Panc1 (cell line): Measurements from ENCODE around the gene TMOD1. TPM values are rescaled to one million over a fixed set of nuclear protein-coding genes. Genes with fewer than 3 reads are reported as not detected.

Experiments
- ATAC-seq: fragments of 200-7000 bp; cut with Tn5 transposase; 2 replicates; pipeline ENCODE4 v1.9.1; 2020; ENCODE audit warnings: mild to moderate bottlenecking, moderate library complexity
- BruUV-seq: library from RNA; stranded (reverse); fragments of 400-500 nt; replicated peaks from 2 replicates; lab custom pipeline; 2021; lab: Mats Ljungman, UMichigan
- CTCF ChIA-PET: fragments of 300-600 bp; sonication (Branson Sonifier 250); formaldehyde crosslinking; loops from one replicate; lab custom pipeline; 2022; ENCODE audit warnings: antibody characterized with exemption; lab: Charles Lee
- POLR2A ChIA-PET: fragments of 300-600 bp; sonication (Branson Sonifier 250); formaldehyde crosslinking; loops from one replicate; lab custom pipeline; 2022; ENCODE audit warnings: antibody characterized with exemption; lab: Charles Lee
- DNase-seq: peaks from one replicate; pipeline ENCODE4 v3.0.0-alpha.2; 2010; ENCODE audit warnings: low read depth, low spot score
- H3K27ac ChIP-seq: 2 replicates; pipeline ENCODE4 v1.5.1; 2011; ENCODE audit warnings: mild to moderate bottlenecking, low read length, inconsistent platforms
- H3K27me3 ChIP-seq: fragments of 200-500 bp; sonication (Bioruptor generic); 2 replicates; pipeline ENCODE4 v1.6.0; 2014; ENCODE audit warnings: low read length, inconsistent platforms; ENCODE audit not compliant: control insufficient read depth, insufficient read depth
- H3K36me3 ChIP-seq: fragments of 200-500 bp; sonication (Bioruptor generic); 2 replicates; pipeline ENCODE4 v1.5.1; 2014; ENCODE audit warnings: inconsistent platforms, mild to moderate bottlenecking, low read length, moderate library complexity; ENCODE audit not compliant: control insufficient read depth, insufficient read depth
- H3K4me1 ChIP-seq: 2 replicates; pipeline ENCODE4 v1.5.1; 2011; ENCODE audit warnings: inconsistent platforms, mild to moderate bottlenecking, low read length, moderate library complexity; ENCODE audit not compliant: control insufficient read depth, insufficient read depth
- H3K4me3 ChIP-seq, 2 experiments: 2 replicates each; pipeline ENCODE4 v1.5.1; 2011 to 2012; ENCODE audit warnings: low read depth in 2 of 2, low read length in 2 of 2, mild to moderate bottlenecking in 2 of 2, inconsistent platforms in 1 of 2, moderate library complexity in 1 of 2
- H3K9me3 ChIP-seq: fragments of 200-500 bp; sonication (Bioruptor generic); 2 replicates; pipeline ENCODE4 v1.5.1; 2014; ENCODE audit warnings: low read depth, mild to moderate bottlenecking, inconsistent platforms, low read length, moderate library complexity; ENCODE audit not compliant: control insufficient read depth, insufficient read depth
- POLR2AphosphoS5 ChIP-seq: IDR thresholded peaks from 2 replicates; pipeline ENCODE4 v1.6.1; 2012; ENCODE audit warnings: mild to moderate bottlenecking, low read depth, low read length, moderate library complexity
- SIN3A ChIP-seq: IDR thresholded peaks from 2 replicates; pipeline ENCODE4 v1.6.1; 2012; ENCODE audit warnings: low read depth, mild to moderate bottlenecking, low read length, moderate library complexity, borderline replicate concordance; ENCODE audit not compliant: insufficient read depth
- TCF7L2 ChIP-seq: IDR thresholded peaks from 2 replicates; pipeline ENCODE4 v1.6.1; 2011; ENCODE audit warnings: mild to moderate bottlenecking, low read depth, low read length, inconsistent platforms
- in situ Hi-C: cut with HindIII; loops from 2 replicates; pipeline ENCODE4 v1.10.0; 2016; ENCODE audit warnings: low sequenced_read_pairs, low pct_unique_long_range_greater_than_20kb
- intact Hi-C: fragments of 100-400 bp; cut with micrococcal nuclease; formaldehyde crosslinking; loops from one replicate; pipeline ENCODE4 v1.10.0; 2022; ENCODE audit not compliant: unreplicated experiment
- total RNA-seq: library from RNA; stranded (reverse); gene quantifications from one replicate; pipeline ENCODE4 v1.2.1, GENCODE V29; 2021; ENCODE audit not compliant: unreplicated experiment
- TF ChIP-seq, protein P1 (sequence below): fragments of 450-650 bp; IDR thresholded peaks from 2 replicates; pipeline ENCODE4 v1.5.1; 2017; ENCODE audit warnings: mild to moderate bottlenecking
- TF ChIP-seq, protein P2 (sequence below), 2 experiments: IDR thresholded peaks; 2 replicates each; pipeline ENCODE4 v1.6.1; 2011 to 2012; ENCODE audit warnings: low read depth in 2 of 2, control low read depth in 1 of 2, low read length in 1 of 2, mild to moderate bottlenecking in 1 of 2, moderate library complexity in 1 of 2; ENCODE audit not compliant: insufficient read depth in 1 of 2

The TMOD1 gene
- total RNA-seq, 1 experiment from 2014 or later = 1.4 TPM

GRCh38 chr9:97524424-97524823 is 23.0 kb downstream of the TMOD1 start:
- in situ Hi-C loops (no loop called here), intact Hi-C loops (no loop called here)
- DNase-seq (no peak), ATAC-seq (no peak)
- Histone ChIP-seq H3K27ac (no peak overlapping the region), H3K9me3 (no peaks in the 10 kb centered on the region), H3K4me3 (no peak overlapping the region), H3K27me3 (no peaks in the 10 kb centered on the region), H3K4me1 (no peaks in the 10 kb centered on the region; the same call in 1 of the 2 replicates), H3K36me3 (no peaks in the 10 kb centered on the region)
- no peak for TF ChIP-seq SIN3A
- no peak for TF ChIP-seq TCF7L2
- TF ChIP-seq, protein P1, sequence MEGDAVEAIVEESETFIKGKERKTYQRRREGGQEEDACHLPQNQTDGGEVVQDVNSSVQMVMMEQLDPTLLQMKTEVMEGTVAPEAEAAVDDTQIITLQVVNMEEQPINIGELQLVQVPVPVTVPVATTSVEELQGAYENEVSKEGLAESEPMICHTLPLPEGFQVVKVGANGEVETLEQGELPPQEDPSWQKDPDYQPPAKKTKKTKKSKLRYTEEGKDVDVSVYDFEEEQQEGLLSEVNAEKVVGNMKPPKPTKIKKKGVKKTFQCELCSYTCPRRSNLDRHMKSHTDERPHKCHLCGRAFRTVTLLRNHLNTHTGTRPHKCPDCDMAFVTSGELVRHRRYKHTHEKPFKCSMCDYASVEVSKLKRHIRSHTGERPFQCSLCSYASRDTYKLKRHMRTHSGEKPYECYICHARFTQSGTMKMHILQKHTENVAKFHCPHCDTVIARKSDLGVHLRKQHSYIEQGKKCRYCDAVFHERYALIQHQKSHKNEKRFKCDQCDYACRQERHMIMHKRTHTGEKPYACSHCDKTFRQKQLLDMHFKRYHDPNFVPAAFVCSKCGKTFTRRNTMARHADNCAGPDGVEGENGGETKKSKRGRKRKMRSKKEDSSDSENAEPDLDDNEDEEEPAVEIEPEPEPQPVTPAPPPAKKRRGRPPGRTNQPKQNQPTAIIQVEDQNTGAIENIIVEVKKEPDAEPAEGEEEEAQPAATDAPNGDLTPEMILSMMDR = no peak
- TF ChIP-seq, protein P2, sequence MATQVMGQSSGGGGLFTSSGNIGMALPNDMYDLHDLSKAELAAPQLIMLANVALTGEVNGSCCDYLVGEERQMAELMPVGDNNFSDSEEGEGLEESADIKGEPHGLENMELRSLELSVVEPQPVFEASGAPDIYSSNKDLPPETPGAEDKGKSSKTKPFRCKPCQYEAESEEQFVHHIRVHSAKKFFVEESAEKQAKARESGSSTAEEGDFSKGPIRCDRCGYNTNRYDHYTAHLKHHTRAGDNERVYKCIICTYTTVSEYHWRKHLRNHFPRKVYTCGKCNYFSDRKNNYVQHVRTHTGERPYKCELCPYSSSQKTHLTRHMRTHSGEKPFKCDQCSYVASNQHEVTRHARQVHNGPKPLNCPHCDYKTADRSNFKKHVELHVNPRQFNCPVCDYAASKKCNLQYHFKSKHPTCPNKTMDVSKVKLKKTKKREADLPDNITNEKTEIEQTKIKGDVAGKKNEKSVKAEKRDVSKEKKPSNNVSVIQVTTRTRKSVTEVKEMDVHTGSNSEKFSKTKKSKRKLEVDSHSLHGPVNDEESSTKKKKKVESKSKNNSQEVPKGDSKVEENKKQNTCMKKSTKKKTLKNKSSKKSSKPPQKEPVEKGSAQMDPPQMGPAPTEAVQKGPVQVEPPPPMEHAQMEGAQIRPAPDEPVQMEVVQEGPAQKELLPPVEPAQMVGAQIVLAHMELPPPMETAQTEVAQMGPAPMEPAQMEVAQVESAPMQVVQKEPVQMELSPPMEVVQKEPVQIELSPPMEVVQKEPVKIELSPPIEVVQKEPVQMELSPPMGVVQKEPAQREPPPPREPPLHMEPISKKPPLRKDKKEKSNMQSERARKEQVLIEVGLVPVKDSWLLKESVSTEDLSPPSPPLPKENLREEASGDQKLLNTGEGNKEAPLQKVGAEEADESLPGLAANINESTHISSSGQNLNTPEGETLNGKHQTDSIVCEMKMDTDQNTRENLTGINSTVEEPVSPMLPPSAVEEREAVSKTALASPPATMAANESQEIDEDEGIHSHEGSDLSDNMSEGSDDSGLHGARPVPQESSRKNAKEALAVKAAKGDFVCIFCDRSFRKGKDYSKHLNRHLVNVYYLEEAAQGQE (IDR thresholded peaks at IDR 0.05; ENCODE audit: insufficient read depth in 1 of 2, low read depth in 2 of 2, low read length in 1 of 2) = no peak
- no peak for TF ChIP-seq POLR2AphosphoS5
- BruUV-seq = no TSS peak
- ChIA-PET CTCF (no interaction called here), POLR2A (no interaction called here)

GRCh38 chr9:97525451-97525850 is 24.0 kb downstream of the TMOD1 start:
- CTCF ChIA-PET = no interaction called here
- DNase-seq = no peak

More at GRCh38 chr9:97525451-97525850, 24.0 kb downstream of the TMOD1 start:
- Histone ChIP-seq H3K27ac (no peak overlapping the region), H3K9me3 (no peaks in the 10 kb centered on the region), H3K36me3 (no peaks in the 10 kb centered on the region), H3K4me1 (no peaks in the 10 kb centered on the region), H3K4me3 (no peak overlapping the region), H3K27me3 (no peaks in the 10 kb centered on the region)
- ATAC-seq = no peak
- intact Hi-C loops (no loop called here), in situ Hi-C loops (no loop called here)
- POLR2A ChIA-PET = no interaction called here
- TF ChIP-seq, protein P2 (IDR thresholded peaks at IDR 0.05; ENCODE audit: insufficient read depth in 1 of 2, low read depth in 2 of 2, low read length in 1 of 2) = no peak
- TF ChIP-seq POLR2AphosphoS5 (no peak), TCF7L2 (no peak), SIN3A (no peak)
- TF ChIP-seq, protein P1 = no peak
- no TSS peak for BruUV-seq
